ENCODE data around the gene FOXK1. TPM values are rescaled to one million over a fixed set of nuclear protein-coding genes. Genes with fewer than 3 reads are reported as not detected.
"Not testable (repeated sequence)": the region's sequence is repeated elsewhere in the genome, so short reads cannot be mapped to it uniquely, and the experiment has no call there.

The FOXK1 gene
- total RNA-seq, 1 donor from 2014 or later, result 35.6 TPM

- not testable (repeated sequence) for H3K36me3 Mint-ChIP-seq (ENCODE audit: low read depth)
Observed at GRCh38 chr7:4692622-4693021, 10.5 kb downstream of the FOXK1 start.

GRCh38 chr7:4693152-4693551 is 11.1 kb downstream of the FOXK1 start:
- no peak overlapping the region for H3K27ac Mint-ChIP-seq

More at GRCh38 chr7:4692622-4693021, 10.5 kb downstream of the FOXK1 start:
- H3K27me3 Mint-ChIP-seq (ENCODE audit: low read depth); DNase-seq (ENCODE audit: low spot score); H3K9me3 Mint-ChIP-seq; H3K27ac Mint-ChIP-seq; H3K4me3 Mint-ChIP-seq (ENCODE audit: low read depth); intact Hi-C loops (cut with micrococcal nuclease): not testable (repeated sequence)
- peaks cover 19% of the 10 kb centered on the region for H3K4me1 Mint-ChIP-seq (ENCODE audit: low read depth)

GRCh38 chr7:4693749-4694148 is 11.7 kb downstream of the FOXK1 start:
- Mint-ChIP-seq H3K4me3 (ENCODE audit: low read depth) (no peak overlapping the region), H3K9me3 (no peaks in the 10 kb centered on the region)

More at GRCh38 chr7:4693152-4693551, 11.1 kb downstream of the FOXK1 start:
- intact Hi-C loops (cut with micrococcal nuclease), result no loop called here
- H3K36me3 Mint-ChIP-seq (ENCODE audit: low read depth), result peaks cover 4% of the 10 kb centered on the region
- peaks cover 17% of the 10 kb centered on the region for H3K4me1 Mint-ChIP-seq (ENCODE audit: low read depth)
- no peak overlapping the region for H3K4me3 Mint-ChIP-seq (ENCODE audit: low read depth)
- no peaks in the 10 kb centered on the region for H3K27me3 Mint-ChIP-seq (ENCODE audit: low read depth)
- no peak for DNase-seq (ENCODE audit: low spot score)
- no peaks in the 10 kb centered on the region for H3K9me3 Mint-ChIP-seq

GRCh38 chr7:4694305-4694704 is 12.2 kb downstream of the FOXK1 start:
- Mint-ChIP-seq H3K4me3 (ENCODE audit: low read depth) (no peak overlapping the region), H3K9me3 (no peaks in the 10 kb centered on the region), H3K4me1 (ENCODE audit: low read depth) (peaks cover 15% of the 10 kb centered on the region), H3K36me3 (ENCODE audit: low read depth) (peaks cover 4% of the 10 kb centered on the region), H3K27me3 (ENCODE audit: low read depth) (no peaks in the 10 kb centered on the region), H3K27ac (no peak overlapping the region)
- intact Hi-C loops (cut with micrococcal nuclease), result no loop called here
- DNase-seq (ENCODE audit: low spot score), result no peak

More at GRCh38 chr7:4693749-4694148, 11.7 kb downstream of the FOXK1 start:
- intact Hi-C loops (cut with micrococcal nuclease), result no loop called here
- no peak for DNase-seq (ENCODE audit: low spot score)
- Mint-ChIP-seq H3K27me3 (ENCODE audit: low read depth) (no peaks in the 10 kb centered on the region), H3K4me1 (ENCODE audit: low read depth) (peaks cover 17% of the 10 kb centered on the region), H3K36me3 (ENCODE audit: low read depth) (peaks cover 4% of the 10 kb centered on the region), H3K27ac (no peak overlapping the region)

GRCh38 chr7:4698707-4699275 is 16.7 kb downstream of the FOXK1 start:
- peaks cover 6% of the 10 kb centered on the region for H3K4me1 Mint-ChIP-seq (ENCODE audit: low read depth)
- intact Hi-C loops (cut with micrococcal nuclease), result no loop called here
- DNase-seq (ENCODE audit: low spot score), result no peak
- H3K27me3 Mint-ChIP-seq (ENCODE audit: low read depth), result no peaks in the 10 kb centered on the region
- no peak overlapping the region for H3K4me3 Mint-ChIP-seq (ENCODE audit: low read depth)
- no peaks in the 10 kb centered on the region for H3K9me3 Mint-ChIP-seq
- no peak overlapping the region for H3K27ac Mint-ChIP-seq
- peaks cover 4% of the 10 kb centered on the region for H3K36me3 Mint-ChIP-seq (ENCODE audit: low read depth)

- no peak for DNase-seq (ENCODE audit: low spot score)
- no peaks in the 10 kb centered on the region for H3K27me3 Mint-ChIP-seq (ENCODE audit: low read depth)
Observed at GRCh38 chr7:4699841-4700240, 17.7 kb downstream of the FOXK1 start.

GRCh38 chr7:4700577-4701235 is 18.6 kb downstream of the FOXK1 start:
- Mint-ChIP-seq H3K27me3 (ENCODE audit: low read depth) (no peaks in the 10 kb centered on the region), H3K9me3 (no peaks in the 10 kb centered on the region), H3K4me1 (ENCODE audit: low read depth) (peaks cover 7% of the 10 kb centered on the region), H3K4me3 (ENCODE audit: low read depth) (no peak overlapping the region), H3K27ac (no peak overlapping the region), H3K36me3 (ENCODE audit: low read depth) (no peaks in the 10 kb centered on the region)
- intact Hi-C loops (cut with micrococcal nuclease), result no loop called here
- DNase-seq (ENCODE audit: low spot score), result no peak

More at GRCh38 chr7:4699841-4700240, 17.7 kb downstream of the FOXK1 start:
- H3K4me3 Mint-ChIP-seq (ENCODE audit: low read depth), result no peak overlapping the region
- no peaks in the 10 kb centered on the region for H3K9me3 Mint-ChIP-seq
- no peak overlapping the region for H3K27ac Mint-ChIP-seq
- H3K36me3 Mint-ChIP-seq (ENCODE audit: low read depth), result peaks cover 4% of the 10 kb centered on the region
- intact Hi-C loops (cut with micrococcal nuclease), result no loop called here
- peaks cover 6% of the 10 kb centered on the region for H3K4me1 Mint-ChIP-seq (ENCODE audit: low read depth)

GRCh38 chr7:4702961-4703512 is 20.9 kb downstream of the FOXK1 start:
- no peak for DNase-seq (ENCODE audit: low spot score)
- H3K27ac Mint-ChIP-seq, result no peak overlapping the region
- peaks cover 7% of the 10 kb centered on the region for H3K4me1 Mint-ChIP-seq (ENCODE audit: low read depth)
- H3K36me3 Mint-ChIP-seq (ENCODE audit: low read depth), result no peaks in the 10 kb centered on the region
- H3K27me3 Mint-ChIP-seq (ENCODE audit: low read depth), result no peaks in the 10 kb centered on the region
- H3K9me3 Mint-ChIP-seq, result no peaks in the 10 kb centered on the region
- intact Hi-C loops (cut with micrococcal nuclease), result no loop called here
- no peak overlapping the region for H3K4me3 Mint-ChIP-seq (ENCODE audit: low read depth)

- no peaks in the 10 kb centered on the region for H3K9me3 Mint-ChIP-seq
- intact Hi-C loops (cut with micrococcal nuclease), result no loop called here
- peaks cover 7% of the 10 kb centered on the region for H3K4me1 Mint-ChIP-seq (ENCODE audit: low read depth)
Observed at GRCh38 chr7:4703532-4703931, 21.4 kb downstream of the FOXK1 start.

GRCh38 chr7:4706384-4707216 is 24.5 kb downstream of the FOXK1 start:
- Mint-ChIP-seq H3K4me1 (ENCODE audit: low read depth) (peaks cover 9% of the 10 kb centered on the region), H3K36me3 (ENCODE audit: low read depth) (peaks cover 8% of the 10 kb centered on the region), H3K9me3 (no peaks in the 10 kb centered on the region), H3K27me3 (ENCODE audit: low read depth) (no peaks in the 10 kb centered on the region), H3K4me3 (ENCODE audit: low read depth) (no peak overlapping the region), H3K27ac (no peak overlapping the region)
- no peak for DNase-seq (ENCODE audit: low spot score)
- intact Hi-C loops (cut with micrococcal nuclease), result no loop called here

More at GRCh38 chr7:4703532-4703931, 21.4 kb downstream of the FOXK1 start:
- no peaks in the 10 kb centered on the region for H3K27me3 Mint-ChIP-seq (ENCODE audit: low read depth)
- no peak overlapping the region for H3K27ac Mint-ChIP-seq
- no peak overlapping the region for H3K4me3 Mint-ChIP-seq (ENCODE audit: low read depth)
- DNase-seq (ENCODE audit: low spot score), result no peak
- no peaks in the 10 kb centered on the region for H3K36me3 Mint-ChIP-seq (ENCODE audit: low read depth)

- Mint-ChIP-seq H3K27me3 (ENCODE audit: low read depth) (no peaks in the 10 kb centered on the region), H3K4me3 (ENCODE audit: low read depth) (no peak overlapping the region), H3K4me1 (ENCODE audit: low read depth) (peaks cover 13% of the 10 kb centered on the region), H3K9me3 (no peaks in the 10 kb centered on the region), H3K36me3 (ENCODE audit: low read depth) (peaks cover 11% of the 10 kb centered on the region), H3K27ac (no peak overlapping the region)
- intact Hi-C loops (cut with micrococcal nuclease), result no loop called here
- DNase-seq (ENCODE audit: low spot score), result no peak
Observed at GRCh38 chr7:4707217-4707741, 25.2 kb downstream of the FOXK1 start.

- Mint-ChIP-seq H3K9me3 (no peaks in the 10 kb centered on the region), H3K36me3 (ENCODE audit: low read depth) (peaks cover 11% of the 10 kb centered on the region), H3K4me3 (ENCODE audit: low read depth) (no peak overlapping the region), H3K27ac (no peak overlapping the region), H3K4me1 (ENCODE audit: low read depth) (peaks cover 16% of the 10 kb centered on the region), H3K27me3 (ENCODE audit: low read depth) (no peaks in the 10 kb centered on the region)
- no peak for DNase-seq (ENCODE audit: low spot score)
- intact Hi-C loops (cut with micrococcal nuclease), result no loop called here
Observed at GRCh38 chr7:4707980-4708411, 25.9 kb downstream of the FOXK1 start.

Data from activated T-helper 2 cell treated with anti-CD3 and anti-CD28 coated beads, Interferon-gamma antibody, Interleukin-2, Interleukin-4, amounts not matched to agents 10 μg/mL and 5 μg/mL and 100 μg/mL, durations not matched to agents 14 hours and 24 hours and 36 hours (primary cell).